GM18951 (cell line): Measurements from ENCODE around the gene GPC6.
"Not testable (repeated sequence)": the region's sequence is repeated elsewhere in the genome, so short reads cannot be mapped to it uniquely, and the experiment has no call there.

Source experiments
- POLR2A ChIP-seq: IDR thresholded peaks from 4 replicates; pipeline ENCODE4 v1.6.1; 2011; ENCODE audit warnings: mild to moderate bottlenecking; ENCODE audit not compliant: insufficient read length, insufficient read depth; ENCODE audit errors: extremely low read depth
- in situ Hi-C: fragments of 300-500 bp; cut with MboI; formaldehyde crosslinking; loops from one replicate; pipeline ENCODE4 v1.12.0; 2022; ENCODE audit warnings: low sequenced_read_pairs, mixed read lengths, inconsistent platforms; ENCODE audit not compliant: unreplicated experiment

Gene GPC6

GRCh38 chr13:94301487-94301886, 1074.9 kb downstream of the GPC6 start:
- no peak for TF ChIP-seq POLR2A
- in situ Hi-C loops, result no loop called here

DNA sequence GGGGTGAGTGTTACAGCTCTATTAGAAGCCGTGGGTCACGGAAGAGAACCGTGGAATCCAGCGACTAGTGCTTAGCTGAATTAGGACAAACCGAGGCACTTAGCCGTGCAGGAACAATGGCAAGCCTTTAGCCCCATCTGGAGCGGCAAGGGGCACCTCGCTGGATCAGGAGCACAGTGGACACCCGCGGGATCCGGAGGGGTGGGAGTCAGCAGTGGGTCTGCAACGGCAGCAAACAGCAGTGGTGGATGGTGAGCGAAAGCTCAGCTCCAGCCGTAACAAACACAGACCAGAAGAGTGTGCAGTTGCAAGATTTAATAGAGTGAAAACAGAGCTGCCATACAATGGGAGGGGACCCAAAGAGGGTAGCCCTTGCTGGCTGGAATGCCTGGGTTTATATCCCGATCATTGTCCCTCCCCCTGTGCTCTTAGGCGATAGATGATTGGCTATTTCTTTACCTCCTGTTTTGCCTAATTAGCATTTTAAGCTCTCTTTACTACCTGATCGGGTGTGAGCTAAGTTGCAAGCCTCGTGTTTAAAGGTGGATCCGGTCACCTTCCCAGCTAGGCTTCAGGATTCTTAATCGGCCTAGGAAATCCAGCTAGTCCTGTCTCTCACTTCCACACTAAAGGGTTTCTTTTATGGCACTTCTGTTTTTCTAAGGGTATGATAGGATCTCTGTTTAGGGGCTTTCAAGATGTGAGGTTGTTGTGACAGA, 1076.4 kb downstream of the GPC6 start:
- in situ Hi-C loops, result not testable (repeated sequence)

DNA sequence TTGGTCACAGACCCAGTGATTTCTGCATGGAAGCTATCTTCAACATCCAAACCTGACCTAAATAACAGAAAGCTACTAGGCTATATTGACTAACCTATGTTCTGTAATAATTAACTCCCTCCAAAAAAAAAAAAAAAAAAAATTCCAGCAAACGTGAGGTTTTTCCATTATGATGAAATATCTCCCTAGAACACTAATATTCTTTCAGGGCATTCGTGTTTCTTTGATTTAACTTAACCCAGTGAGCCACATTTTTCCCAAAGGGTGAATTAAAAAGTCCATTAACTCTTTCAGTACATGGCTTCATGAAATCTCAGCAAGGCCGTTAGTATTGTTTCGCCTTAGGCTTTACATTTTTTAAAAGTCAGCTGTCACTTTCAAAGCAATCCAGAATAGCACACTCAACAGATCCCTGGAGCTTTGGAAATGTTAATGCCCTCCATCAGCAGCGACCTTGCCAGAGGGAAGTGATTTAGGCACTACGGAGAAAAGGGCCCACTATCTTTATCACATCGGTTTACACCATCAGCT, 1077.1 kb downstream of the GPC6 start:
- TF ChIP-seq POLR2A, result no peak
- in situ Hi-C loops, result no loop called here

DNA sequence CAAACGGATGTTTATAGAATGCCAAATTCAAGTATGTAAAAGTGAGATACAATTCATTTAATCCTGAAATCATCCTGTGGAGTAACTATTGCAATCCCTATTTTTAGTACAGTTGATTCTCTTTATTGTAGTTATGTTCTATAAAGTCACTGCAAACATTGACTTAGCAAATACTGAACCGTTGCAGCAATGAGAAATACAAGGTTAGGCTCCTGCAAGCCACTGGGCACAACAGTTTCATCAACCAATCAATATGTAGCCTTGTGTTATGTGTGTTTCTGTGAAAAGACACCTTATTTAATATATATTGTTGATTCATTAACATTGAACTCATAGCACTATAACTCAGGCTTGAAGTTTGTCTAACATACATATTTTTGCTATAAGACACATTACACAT, 1078.4 kb downstream of the GPC6 start:
- TF ChIP-seq POLR2A, result no peak

DNA sequence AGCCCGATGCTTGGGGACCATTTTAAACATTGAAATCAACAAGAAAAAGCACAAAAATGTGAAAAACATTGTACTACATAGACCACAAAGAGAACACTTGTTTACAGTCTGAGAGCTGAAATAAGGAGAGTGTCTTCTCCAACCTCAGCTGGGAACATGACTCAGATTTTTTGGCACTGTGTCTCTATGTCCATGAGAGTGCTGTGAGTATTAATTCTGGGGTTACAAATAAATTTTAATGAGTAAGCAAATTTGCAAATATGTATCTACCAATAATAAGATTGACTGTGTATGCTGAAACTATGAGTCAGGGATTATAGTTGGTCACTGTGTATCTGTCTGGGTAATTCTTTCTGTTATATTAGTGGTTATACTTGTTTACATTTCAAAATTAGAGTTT, 1078.9 kb downstream of the GPC6 start:
- in situ Hi-C loops, result no loop called here
- TF ChIP-seq POLR2A, result no peak

More for the DNA sequence above, 1078.4 kb downstream of the GPC6 start:
- in situ Hi-C loops, result no loop called here

DNA sequence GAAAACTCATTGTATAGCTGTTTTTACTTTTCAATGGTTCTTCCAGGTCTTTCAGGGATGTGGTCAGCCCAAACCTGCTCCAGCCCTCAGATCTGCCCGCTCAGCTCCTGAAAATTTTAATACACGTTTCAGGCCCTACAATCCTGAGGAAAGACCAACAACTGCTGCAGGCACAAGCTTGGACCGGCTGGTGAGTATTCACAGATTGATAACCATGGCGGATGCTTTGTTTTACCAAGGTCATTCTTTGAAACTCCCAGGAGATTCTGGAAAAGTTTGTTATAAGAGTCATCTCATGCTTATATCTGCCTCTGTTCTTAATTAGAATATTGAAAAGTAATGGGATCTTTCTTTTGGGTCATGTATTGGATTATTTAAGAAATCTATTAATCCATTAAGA, 1079.3 kb downstream of the GPC6 start:
- TF ChIP-seq POLR2A, result no peak
- in situ Hi-C loops, result no loop called here

DNA sequence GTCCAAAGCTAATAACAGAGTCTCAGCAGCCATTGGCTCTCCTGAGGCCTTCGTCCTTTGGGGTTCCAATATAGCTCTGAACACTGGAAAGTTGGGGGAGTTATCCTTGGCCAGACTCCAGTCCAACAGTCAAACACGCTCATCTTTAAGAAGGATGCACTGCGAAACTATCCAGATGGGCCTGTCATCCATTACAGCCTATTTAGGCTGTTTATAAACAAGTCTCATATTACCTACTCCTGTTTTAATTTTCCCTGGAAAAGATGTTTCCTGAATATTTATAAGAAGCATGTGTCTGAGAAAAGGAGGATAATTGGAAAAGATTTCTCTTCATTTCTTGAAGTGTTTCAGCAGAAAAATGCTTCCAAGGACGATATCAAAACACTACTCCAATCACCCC, 1082.2 kb downstream of the GPC6 start:
- in situ Hi-C loops, result no loop called here
- TF ChIP-seq POLR2A, result no peak

- TF ChIP-seq POLR2A, result no peak
- in situ Hi-C loops, result no loop called here
Observed at GRCh38 chr13:94309576-94309975, 1083.0 kb downstream of the GPC6 start.

DNA sequence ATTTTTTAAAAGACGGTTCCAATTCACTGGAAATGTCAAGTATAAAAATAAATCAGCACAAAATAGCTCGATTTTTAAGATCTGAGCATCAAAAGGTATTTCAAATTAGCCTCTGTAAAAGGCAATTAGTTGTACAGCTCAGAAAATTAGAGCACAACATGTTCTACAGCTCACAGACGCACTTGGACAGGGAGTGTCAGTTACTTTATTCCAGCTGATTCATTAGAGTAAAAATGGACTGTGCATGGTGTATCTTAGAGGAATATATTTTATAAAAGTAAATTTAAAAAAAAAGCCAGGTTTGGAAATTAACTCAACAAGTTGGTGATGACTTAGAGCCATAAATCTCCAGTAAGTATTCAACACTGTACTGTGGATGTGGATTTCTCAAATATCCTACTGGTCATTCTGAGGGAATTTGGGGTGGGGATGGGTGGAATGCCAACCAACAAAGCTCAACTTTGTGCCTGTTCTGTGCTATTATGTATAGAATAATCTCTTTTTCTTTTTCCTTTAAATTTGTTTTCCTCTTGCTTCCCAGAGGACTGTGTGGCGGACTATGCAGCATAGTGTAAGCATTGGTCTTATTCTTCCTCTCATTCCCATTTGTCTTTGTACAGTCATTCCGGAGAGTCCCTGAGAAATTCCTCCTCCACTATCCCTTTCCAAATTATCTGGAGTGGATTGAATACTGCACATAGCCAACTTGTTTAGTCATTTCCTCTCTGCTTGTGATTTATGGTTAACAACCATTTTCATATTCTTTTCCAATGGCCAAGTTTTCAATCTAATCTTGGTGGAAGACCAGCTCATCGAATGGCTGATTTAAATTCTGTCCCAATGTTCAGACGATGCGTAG, 1083.6 kb downstream of the GPC6 start:
- no peak for TF ChIP-seq POLR2A

GRCh38 chr13:94311893-94312292, 1085.3 kb downstream of the GPC6 start:
- no peak for TF ChIP-seq POLR2A
- in situ Hi-C loops, result no loop called here

More for the DNA sequence above, 1083.6 kb downstream of the GPC6 start:
- in situ Hi-C loops, result no loop called here

DNA sequence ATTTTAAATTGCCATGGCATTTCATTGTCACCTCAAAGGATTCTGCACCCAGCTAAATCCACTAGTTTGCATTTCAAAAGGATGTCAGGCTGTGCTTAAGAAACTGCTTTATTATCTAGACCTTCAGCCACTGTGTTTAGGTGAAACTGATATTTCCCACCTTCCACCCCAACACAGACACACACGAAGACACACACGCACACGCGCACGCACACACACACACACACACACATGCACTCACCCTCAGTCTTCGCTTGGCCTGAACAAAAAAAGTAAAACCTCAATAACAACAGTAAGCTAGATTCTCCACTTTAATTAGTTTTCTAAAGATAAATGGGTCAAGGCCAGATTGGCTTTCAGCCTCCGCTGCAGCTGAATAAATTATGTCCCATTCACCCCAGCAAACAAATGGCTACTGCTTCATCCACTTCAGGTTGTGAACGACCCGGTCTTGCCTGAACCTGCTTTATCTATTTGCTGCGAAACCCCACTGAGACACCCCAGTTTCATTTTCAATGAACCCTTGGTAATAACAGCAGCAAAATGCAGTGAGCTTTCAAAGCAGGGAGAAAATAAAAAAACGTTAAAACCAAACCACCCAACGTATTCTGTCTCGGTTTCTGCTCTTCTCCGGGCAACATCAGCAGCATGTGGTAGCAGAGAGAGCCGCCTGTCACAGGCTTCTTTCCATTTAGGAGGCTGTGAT, 1086.1 kb downstream of the GPC6 start:
- no peak for TF ChIP-seq POLR2A
- in situ Hi-C loops, result no loop called here

- TF ChIP-seq POLR2A, result no peak
- in situ Hi-C loops, result no loop called here
Observed at GRCh38 chr13:94313321-94313910, 1086.8 kb downstream of the GPC6 start.

GRCh38 chr13:94313926-94314325, 1087.3 kb downstream of the GPC6 start:
- in situ Hi-C loops, result no loop called here
- no peak for TF ChIP-seq POLR2A

DNA sequence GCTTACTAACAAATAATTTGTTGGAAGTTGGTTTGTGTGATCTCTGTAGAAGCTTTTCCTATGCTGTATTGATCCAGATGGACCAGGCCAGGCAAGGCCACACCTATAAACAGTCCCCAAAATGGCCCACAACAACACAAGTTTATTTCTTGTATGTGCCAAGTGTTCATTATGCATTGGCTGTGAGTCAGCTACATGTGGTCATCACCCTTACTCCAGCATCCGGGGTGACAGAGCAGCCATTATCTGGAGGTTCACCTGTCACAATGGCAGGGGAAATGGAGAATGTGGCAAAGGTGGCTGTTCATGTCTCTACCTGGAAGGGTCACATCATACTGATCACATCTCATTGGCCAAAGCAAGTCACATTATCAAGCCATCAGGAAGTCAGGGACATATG, 1088.6 kb downstream of the GPC6 start:
- in situ Hi-C loops, result no loop called here
- no peak for TF ChIP-seq POLR2A
